Fibroblast of the aortic adventitia (primary cell): ENCODE results near the gene IGFBP5. TPM values are rescaled to one million over a fixed set of nuclear protein-coding genes. Genes with fewer than 3 reads are reported as not detected.
A peak's percentile ranks its signal among the peaks of the same experiment; 100 is the strongest.

Source experiments
- DNase-seq: peaks from one replicate; pipeline ENCODE4 v3.0.0-alpha.2; 2010; ENCODE audit warnings: low read depth
- H3K4me3 ChIP-seq: 2 replicates; pipeline ENCODE4 v1.5.1; 2011; ENCODE audit warnings: low read depth, mild to moderate bottlenecking, control low read depth, low read length, moderate library complexity
- total RNA-seq: library from RNA; depleted of rRNA; stranded (reverse); fragments of >200 nt; gene quantifications from 2 replicates; pipeline ENCODE4 v1.2.3, GENCODE V29; 2012; ENCODE audit warnings: low replicate concordance
- TF ChIP-seq, protein P1 (sequence below): IDR thresholded peaks from 2 replicates; pipeline ENCODE4 v1.5.1; 2011; ENCODE audit warnings: mild to moderate bottlenecking, low read length, control low read depth, inconsistent platforms; ENCODE audit not compliant: insufficient read depth

IGFBP5 gene
- total RNA-seq, 1 donor: 616 TPM

DNA sequence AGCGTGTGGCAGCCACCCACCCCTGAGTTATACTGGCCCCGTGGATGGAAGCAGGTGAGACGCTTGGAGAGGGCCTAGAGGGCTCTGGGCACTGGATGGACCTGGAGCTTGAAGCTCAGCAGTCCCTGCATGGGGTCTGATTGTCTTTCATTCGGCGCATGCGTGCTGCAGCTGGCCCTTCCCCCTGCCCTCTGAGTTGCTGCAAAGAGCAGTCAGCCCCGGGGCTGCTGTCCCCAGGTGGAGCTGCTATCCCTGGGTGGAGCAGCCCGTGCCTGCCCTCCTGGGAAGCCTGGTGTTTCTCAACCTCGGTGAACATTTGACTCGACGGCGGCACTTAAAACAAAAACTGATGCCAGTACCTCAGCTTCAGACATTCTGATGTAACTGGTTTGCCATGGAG, 29.6 kb downstream of the IGFBP5 start:
- no peak overlapping the region for H3K4me3 ChIP-seq
- TF ChIP-seq, protein P1, sequence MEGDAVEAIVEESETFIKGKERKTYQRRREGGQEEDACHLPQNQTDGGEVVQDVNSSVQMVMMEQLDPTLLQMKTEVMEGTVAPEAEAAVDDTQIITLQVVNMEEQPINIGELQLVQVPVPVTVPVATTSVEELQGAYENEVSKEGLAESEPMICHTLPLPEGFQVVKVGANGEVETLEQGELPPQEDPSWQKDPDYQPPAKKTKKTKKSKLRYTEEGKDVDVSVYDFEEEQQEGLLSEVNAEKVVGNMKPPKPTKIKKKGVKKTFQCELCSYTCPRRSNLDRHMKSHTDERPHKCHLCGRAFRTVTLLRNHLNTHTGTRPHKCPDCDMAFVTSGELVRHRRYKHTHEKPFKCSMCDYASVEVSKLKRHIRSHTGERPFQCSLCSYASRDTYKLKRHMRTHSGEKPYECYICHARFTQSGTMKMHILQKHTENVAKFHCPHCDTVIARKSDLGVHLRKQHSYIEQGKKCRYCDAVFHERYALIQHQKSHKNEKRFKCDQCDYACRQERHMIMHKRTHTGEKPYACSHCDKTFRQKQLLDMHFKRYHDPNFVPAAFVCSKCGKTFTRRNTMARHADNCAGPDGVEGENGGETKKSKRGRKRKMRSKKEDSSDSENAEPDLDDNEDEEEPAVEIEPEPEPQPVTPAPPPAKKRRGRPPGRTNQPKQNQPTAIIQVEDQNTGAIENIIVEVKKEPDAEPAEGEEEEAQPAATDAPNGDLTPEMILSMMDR: no peak
- peak; percentile 25 for DNase-seq

DNA sequence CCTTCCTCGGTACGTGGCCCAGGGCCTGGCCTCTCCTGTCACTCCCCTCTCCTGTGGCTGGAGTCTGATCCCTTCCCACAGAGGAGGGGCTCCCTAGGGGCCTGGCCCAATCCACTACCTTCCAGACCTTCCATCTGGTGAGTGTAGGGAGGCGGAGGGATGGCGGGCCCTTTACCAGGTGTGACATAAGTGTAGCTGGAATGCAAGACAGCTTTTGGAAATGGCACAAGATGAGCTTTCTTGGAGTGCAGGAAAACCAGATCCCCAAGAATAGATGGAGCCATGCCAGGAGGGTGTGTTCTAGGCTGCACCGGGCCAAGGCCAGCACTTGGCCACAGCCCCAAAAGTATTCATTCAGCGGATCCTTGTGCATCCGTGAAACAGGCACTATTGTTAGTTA, 30.1 kb downstream of the IGFBP5 start:
- H3K4me3 ChIP-seq: no peak overlapping the region
- DNase-seq: peak; percentile 80
- TF ChIP-seq, protein P1: no peak

DNA sequence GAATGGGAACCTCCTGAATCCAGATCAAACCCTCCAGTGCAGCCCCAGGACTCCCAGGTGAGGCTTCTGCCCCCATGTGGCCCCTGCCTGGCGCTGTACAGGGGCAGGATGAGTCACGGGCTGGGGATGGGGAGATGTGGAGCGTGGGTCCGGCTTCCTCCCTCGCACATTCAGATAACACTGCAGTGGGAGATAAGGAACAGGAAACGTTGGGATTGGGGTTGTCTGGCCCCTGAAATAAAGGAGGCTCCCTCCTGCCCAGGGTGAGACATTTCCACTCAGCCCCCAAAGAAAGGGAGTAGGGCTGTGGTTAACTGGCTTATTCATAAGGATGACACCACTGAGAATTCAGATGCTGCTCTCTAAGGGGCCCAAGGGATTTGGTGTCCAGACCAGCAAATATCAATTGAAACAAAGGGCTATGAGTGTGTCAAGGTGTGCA, 30.7 kb downstream of the IGFBP5 start:
- DNase-seq: no peak
- no peak overlapping the region for H3K4me3 ChIP-seq
- TF ChIP-seq, protein P1: peak; percentile 7

DNA sequence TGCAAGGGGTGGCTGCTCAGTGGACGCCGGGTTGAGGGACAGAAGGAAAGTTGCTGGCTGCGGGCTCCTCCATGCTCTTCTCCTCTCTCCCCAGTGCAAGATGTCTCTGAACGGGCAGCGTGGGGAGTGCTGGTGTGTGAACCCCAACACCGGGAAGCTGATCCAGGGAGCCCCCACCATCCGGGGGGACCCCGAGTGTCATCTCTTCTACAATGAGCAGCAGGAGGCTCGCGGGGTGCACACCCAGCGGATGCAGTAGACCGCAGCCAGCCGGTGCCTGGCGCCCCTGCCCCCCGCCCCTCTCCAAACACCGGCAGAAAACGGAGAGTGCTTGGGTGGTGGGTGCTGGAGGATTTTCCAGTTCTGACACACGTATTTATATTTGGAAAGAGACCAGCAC, 31.5 kb downstream of the IGFBP5 start:
- DNase-seq: no peak
- TF ChIP-seq, protein P1: no peak
- H3K4me3 ChIP-seq: no peak overlapping the region

DNA sequence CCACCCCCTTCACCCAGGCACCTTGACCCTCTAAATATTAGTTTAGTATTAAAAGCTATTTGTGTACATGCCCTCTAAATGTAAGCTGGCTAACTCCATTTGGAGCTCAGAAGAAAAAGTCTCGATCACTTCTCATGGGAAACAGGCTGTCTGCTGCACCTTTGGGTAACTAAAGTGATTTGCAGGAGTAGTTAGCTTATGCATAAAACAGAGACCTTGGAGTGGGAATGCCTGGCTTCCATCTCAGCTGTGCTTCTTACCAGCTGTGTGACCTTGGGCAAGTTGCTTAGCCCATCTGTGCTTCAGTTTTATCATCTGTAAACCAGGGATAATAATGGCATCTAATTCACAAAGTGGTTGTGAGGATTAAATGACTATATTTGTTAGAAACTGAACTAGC, 32.2 kb downstream of the IGFBP5 start:
- DNase-seq: no peak
- no peak overlapping the region for H3K4me3 ChIP-seq
- TF ChIP-seq, protein P1: no peak

DNA sequence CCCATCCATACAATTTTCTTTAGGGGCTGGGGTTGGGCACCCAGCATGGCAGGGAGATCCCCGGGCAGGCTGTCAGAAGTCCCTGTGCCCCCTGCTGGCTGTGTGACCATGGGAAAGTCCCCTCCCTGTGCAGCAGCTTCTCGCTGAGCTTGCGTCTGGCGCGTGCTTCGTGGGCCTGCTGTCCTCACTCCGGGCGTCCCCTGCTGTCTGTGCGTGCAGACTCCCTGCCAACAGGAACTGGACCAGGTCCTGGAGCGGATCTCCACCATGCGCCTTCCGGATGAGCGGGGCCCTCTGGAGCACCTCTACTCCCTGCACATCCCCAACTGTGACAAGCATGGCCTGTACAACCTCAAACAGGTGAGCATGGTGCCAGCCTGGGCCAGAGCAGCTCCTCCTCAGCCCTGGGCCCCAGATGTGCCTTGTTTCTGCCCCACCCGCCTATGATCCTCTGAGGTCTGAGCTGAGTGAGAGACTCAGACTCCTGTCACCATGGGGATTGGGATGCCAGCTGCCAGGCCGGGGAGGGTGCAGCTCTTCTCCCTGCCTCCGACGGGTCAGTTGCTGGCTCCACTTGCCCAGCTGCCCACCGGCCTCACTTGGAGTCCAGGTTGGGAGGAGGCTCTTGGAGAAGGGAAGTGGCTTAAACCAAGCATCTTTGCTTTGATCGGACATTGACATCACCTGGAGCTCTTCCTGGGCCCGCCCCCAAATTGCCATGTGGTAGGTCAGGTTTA, 33.5 kb downstream of the IGFBP5 start:
- TF ChIP-seq, protein P1: no peak
- H3K4me3 ChIP-seq: no peak overlapping the region
- no peak for DNase-seq

DNA sequence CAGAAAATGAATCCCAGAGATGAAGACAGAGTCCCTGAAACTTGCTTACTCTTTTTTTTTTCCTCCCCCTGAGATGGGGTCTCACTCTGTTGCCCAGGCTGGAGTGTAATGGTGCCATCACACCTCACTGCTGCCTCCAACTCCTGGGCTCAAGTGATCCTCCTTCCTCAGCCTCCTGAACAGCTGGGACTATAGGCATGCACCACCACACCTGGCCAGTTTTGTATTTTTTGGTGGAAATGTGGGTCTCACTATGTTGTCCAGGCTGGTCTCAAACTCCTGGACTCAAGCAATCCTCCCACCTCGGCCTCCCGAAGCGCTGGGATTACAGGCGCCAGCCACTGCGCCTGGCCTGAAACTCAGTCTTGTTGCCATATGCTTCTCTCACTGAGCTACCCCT, 34.3 kb downstream of the IGFBP5 start:
- no peak overlapping the region for H3K4me3 ChIP-seq
- TF ChIP-seq, protein P1: no peak
- no peak for DNase-seq
